ENCODE results near the gene FGF5. TPM values are rescaled to one million over a fixed set of nuclear protein-coding genes. Genes with fewer than 3 reads are reported as not detected.
"Not testable (repeated sequence)": the region's sequence is repeated elsewhere in the genome, so short reads cannot be mapped to it uniquely, and the experiment has no call there.

FGF5 gene
- total RNA-seq, 2 experiments from 2014 or later = not detected

DNA sequence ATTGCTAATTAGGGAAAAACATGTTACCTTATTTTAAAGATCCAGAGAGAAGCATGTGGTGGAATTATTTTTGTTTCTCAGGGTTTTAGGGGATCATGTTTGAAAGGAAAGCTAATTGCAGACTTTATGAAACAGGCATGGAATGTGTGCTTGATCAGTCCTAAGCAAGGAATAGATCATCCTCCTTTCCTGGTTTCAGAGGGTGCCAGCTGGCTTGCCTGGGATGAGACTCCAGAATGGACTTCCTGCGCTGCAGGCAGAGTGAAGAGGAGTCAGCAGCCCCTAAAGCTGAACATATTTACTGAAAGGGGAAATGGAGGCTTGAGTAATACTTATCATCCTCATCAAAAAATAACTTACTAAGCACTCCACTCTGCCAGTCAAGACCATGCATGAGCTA lies 13.3 kb downstream of the FGF5 start:
- H3K9me3 Mint-ChIP-seq = no peaks in the 10 kb centered on the region
- peaks cover 8% of the 10 kb centered on the region for H3K27me3 Mint-ChIP-seq
- no peak overlapping the region for H3K27ac Mint-ChIP-seq
- ChIA-PET CTCF (no interaction called here), POLR2A (no interaction called here)
- no peak for DNase-seq
- no peaks in the 10 kb centered on the region for H3K36me3 Mint-ChIP-seq (ENCODE audit: low read depth)
- H3K4me3 Mint-ChIP-seq = no peak overlapping the region
- no peaks in the 10 kb centered on the region for H3K4me1 Mint-ChIP-seq

DNA sequence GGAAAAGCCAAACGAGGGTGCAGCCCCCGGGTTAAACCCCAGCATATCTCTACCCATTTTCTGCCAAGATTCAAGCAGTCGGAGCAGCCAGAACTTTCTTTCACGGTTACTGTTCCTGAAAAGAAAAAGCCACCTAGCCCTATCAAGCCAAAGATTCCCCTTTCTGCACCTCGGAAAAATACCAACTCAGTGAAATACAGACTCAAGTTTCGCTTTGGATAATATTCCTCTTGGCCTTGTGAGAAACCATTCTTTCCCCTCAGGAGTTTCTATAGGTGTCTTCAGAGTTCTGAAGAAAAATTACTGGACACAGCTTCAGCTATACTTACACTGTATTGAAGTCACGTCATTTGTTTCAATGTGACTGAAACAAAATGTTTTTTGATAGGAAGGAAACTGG lies 20.0 kb downstream of the FGF5 start:
- Mint-ChIP-seq H3K27ac (no peak overlapping the region), H3K4me3 (no peak overlapping the region), H3K9me3 (no peaks in the 10 kb centered on the region), H3K4me1 (no peaks in the 10 kb centered on the region), H3K36me3 (ENCODE audit: low read depth) (no peaks in the 10 kb centered on the region), H3K27me3 (peaks cover 19% of the 10 kb centered on the region)
- CTCF ChIA-PET = no interaction called here
- no peak for DNase-seq
- POLR2A ChIA-PET = no interaction called here

GRCh38 chr4:80290665-80291064 lies 24.2 kb downstream of the FGF5 start:
- H3K4me3 Mint-ChIP-seq; DNase-seq; H3K4me1 Mint-ChIP-seq; CTCF ChIA-PET; H3K27ac Mint-ChIP-seq; H3K9me3 Mint-ChIP-seq; H3K36me3 Mint-ChIP-seq (ENCODE audit: low read depth); POLR2A ChIA-PET: not testable (repeated sequence)
- H3K27me3 Mint-ChIP-seq = peaks cover 13% of the 10 kb centered on the region

DNA sequence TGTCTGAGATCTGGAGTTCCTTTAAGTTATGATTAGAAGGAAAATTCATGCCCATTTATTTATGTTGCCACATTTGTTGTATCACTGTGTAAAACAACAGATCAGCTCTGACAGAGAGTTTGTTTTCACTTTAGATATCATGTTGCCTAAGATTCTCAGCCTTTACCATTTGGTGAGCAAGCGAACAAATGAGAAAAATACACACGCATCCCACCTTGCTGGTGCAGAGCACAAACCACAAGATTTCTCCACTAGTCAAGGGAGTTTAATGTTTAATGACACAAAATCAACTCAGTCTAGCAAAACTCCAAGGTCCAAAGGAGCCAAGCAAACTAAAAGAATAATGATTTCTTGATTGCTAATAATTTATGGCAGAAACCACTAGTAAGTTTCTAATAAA lies 27.7 kb downstream of the FGF5 start:
- Mint-ChIP-seq H3K27me3 (peaks cover 10% of the 10 kb centered on the region), H3K27ac (no peak overlapping the region), H3K4me1 (no peaks in the 10 kb centered on the region), H3K9me3 (no peaks in the 10 kb centered on the region), H3K4me3 (no peak overlapping the region), H3K36me3 (ENCODE audit: low read depth) (no peaks in the 10 kb centered on the region)
- ChIA-PET CTCF (no interaction called here), POLR2A (no interaction called here)
- DNase-seq = no peak

GRCh38 chr4:80295336-80295735 lies 28.9 kb downstream of the FGF5 start:
- no peak overlapping the region for H3K4me3 Mint-ChIP-seq
- H3K27ac Mint-ChIP-seq = no peak overlapping the region
- ChIA-PET POLR2A (no interaction called here), CTCF (no interaction called here)
- H3K4me1 Mint-ChIP-seq = no peaks in the 10 kb centered on the region
- H3K27me3 Mint-ChIP-seq = peaks cover 10% of the 10 kb centered on the region
- no peaks in the 10 kb centered on the region for H3K9me3 Mint-ChIP-seq
- DNase-seq = no peak
- H3K36me3 Mint-ChIP-seq (ENCODE audit: low read depth) = no peaks in the 10 kb centered on the region

- ChIA-PET CTCF (no interaction called here), POLR2A (no interaction called here)
- no peak for DNase-seq
- Mint-ChIP-seq H3K27ac (no peak overlapping the region), H3K27me3 (peaks cover 9% of the 10 kb centered on the region), H3K9me3 (no peaks in the 10 kb centered on the region), H3K36me3 (ENCODE audit: low read depth) (no peaks in the 10 kb centered on the region), H3K4me3 (no peak overlapping the region), H3K4me1 (no peaks in the 10 kb centered on the region)
Observed at GRCh38 chr4:80295826-80296225, 29.4 kb downstream of the FGF5 start.

GRCh38 chr4:80301884-80302283 lies 35.4 kb downstream of the FGF5 start:
- Mint-ChIP-seq H3K4me1 (no peaks in the 10 kb centered on the region), H3K9me3 (no peaks in the 10 kb centered on the region), H3K27ac (no peak overlapping the region), H3K4me3 (no peak overlapping the region), H3K36me3 (ENCODE audit: low read depth) (no peaks in the 10 kb centered on the region), H3K27me3 (peaks cover 8% of the 10 kb centered on the region)
- ChIA-PET POLR2A (no interaction called here), CTCF (no interaction called here)
- no peak for DNase-seq

DNA sequence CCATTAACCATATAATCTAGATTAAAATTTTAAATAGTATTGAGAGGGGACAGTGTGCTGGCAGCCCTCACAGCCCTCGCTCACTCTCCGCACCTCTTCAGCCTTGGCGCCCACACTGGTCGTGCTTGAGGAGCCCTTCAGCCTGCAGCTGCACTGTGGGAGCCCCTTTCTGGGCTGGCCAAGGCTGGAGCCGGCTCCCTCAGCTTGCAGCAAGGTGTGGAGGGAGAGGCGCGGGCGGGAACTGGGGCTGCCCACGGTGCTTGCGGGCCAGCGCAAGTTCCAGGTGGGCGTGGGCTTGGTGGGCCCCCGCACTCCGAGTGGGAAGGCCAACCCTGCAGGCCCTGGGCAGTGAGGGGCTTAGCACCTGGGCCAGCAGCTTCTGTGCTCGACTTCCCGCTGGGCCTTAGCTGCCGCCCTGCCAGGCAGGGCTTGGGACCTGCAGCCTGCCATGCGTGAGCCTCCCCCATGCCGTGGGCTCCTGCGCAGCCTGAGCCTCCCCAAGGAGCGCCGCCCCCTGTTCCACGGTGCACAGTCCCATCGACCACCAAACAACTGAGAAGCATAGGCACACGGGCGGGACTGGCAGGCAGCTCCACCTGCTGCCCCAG lies 36.3 kb downstream of the FGF5 start:
- no peaks in the 10 kb centered on the region for H3K36me3 Mint-ChIP-seq (ENCODE audit: low read depth)
- ChIA-PET POLR2A (no interaction called here), CTCF (no interaction called here)

DNA sequence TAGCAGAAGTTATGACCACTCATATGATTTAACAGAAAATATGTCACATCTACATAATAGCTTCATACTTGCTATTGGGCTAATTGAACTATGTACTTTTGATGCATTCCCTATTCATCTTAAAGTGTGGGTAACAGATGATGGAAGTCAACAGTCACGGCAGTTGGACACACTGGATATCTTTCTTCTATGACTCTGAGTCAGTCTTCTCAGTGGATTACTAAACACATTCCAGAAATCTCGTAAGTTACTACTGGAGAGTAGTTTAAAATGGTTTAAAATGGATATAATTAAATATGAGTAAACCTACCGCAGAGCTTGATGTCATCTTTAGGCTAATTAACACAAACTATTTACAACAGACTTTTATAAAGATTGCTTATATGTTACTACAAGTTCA lies 39.0 kb downstream of the FGF5 start:
- H3K4me3 Mint-ChIP-seq = no peak overlapping the region
- ChIA-PET POLR2A (no interaction called here), CTCF (no interaction called here)
- H3K27me3 Mint-ChIP-seq = peaks cover 15% of the 10 kb centered on the region
- no peak for DNase-seq
- no peak overlapping the region for H3K27ac Mint-ChIP-seq
- no peaks in the 10 kb centered on the region for H3K4me1 Mint-ChIP-seq
- H3K9me3 Mint-ChIP-seq = no peaks in the 10 kb centered on the region
- H3K36me3 Mint-ChIP-seq (ENCODE audit: low read depth) = no peaks in the 10 kb centered on the region

More for the DNA sequence above, 36.3 kb downstream of the FGF5 start:
- no peak for DNase-seq
- Mint-ChIP-seq H3K27ac (no peak overlapping the region), H3K9me3 (no peaks in the 10 kb centered on the region), H3K4me3 (no peak overlapping the region), H3K4me1 (no peaks in the 10 kb centered on the region), H3K27me3 (peaks cover 9% of the 10 kb centered on the region)

DNA sequence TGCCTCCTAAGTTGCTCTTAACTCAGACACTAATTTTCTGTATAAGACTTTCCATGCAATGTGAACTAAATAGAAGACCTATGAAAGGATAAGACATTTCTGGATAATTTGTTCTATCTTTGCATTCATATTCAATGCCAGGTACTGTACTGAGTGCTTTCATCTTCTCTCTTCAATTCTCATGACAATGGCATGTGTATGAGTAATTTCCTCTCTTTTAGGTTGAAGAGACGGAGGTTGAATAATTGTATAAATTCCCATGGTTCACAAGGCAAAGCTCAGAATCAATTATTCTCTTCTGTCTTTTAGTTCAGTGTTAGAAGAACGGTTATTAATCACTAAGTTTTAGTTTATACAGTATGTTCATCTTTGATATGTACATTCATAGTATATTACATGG lies 39.8 kb downstream of the FGF5 start:
- Mint-ChIP-seq H3K36me3 (ENCODE audit: low read depth) (no peaks in the 10 kb centered on the region), H3K9me3 (no peaks in the 10 kb centered on the region), H3K27me3 (peaks cover 15% of the 10 kb centered on the region), H3K4me1 (no peaks in the 10 kb centered on the region), H3K27ac (no peak overlapping the region), H3K4me3 (no peak overlapping the region)
- ChIA-PET POLR2A (no interaction called here), CTCF (no interaction called here)
- no peak for DNase-seq

GRCh38 chr4:80307183-80307735 lies 40.8 kb downstream of the FGF5 start:
- H3K4me3 Mint-ChIP-seq = no peak overlapping the region

GRCh38 chr4:80307774-80308465 lies 41.5 kb downstream of the FGF5 start:
- Mint-ChIP-seq H3K27ac (no peak overlapping the region), H3K4me1 (no peaks in the 10 kb centered on the region)
- CTCF ChIA-PET = interaction anchor here (0.5 kb wide), 1 partner anchor 533 kb away, joined by 4 read pairs; no protein-coding TSS in a partner anchor

More at GRCh38 chr4:80307183-80307735, 40.8 kb downstream of the FGF5 start:
- H3K9me3 Mint-ChIP-seq = no peaks in the 10 kb centered on the region
- H3K27me3 Mint-ChIP-seq = peaks cover 18% of the 10 kb centered on the region
- no peak for DNase-seq
- POLR2A ChIA-PET = no interaction called here
- no peak overlapping the region for H3K27ac Mint-ChIP-seq
- CTCF ChIA-PET = no interaction called here
- H3K36me3 Mint-ChIP-seq (ENCODE audit: low read depth) = no peaks in the 10 kb centered on the region
- H3K4me1 Mint-ChIP-seq = no peaks in the 10 kb centered on the region

DNA sequence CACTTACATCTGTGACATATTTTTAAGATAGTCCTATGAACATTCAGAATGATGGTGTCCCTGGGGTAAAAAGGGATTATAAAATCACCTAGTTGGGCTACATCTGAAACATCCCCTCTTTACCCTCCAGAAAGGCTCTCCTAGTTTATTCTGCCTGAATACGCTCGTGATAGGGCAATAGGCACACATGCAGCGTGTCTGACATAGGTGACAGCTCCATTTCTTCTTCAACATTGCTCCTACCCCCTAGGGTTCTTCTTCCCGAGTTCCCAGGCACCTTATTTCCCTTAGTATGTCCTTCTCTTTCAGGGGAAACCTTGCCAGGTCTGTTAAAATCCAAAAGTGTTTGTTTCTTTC lies 42.0 kb downstream of the FGF5 start:
- CTCF ChIA-PET = no interaction called here
- Mint-ChIP-seq H3K27ac (no peak overlapping the region), H3K27me3 (peaks cover 18% of the 10 kb centered on the region), H3K36me3 (ENCODE audit: low read depth) (no peaks in the 10 kb centered on the region), H3K4me1 (no peaks in the 10 kb centered on the region), H3K9me3 (no peaks in the 10 kb centered on the region), H3K4me3 (no peak overlapping the region)
- POLR2A ChIA-PET = no interaction called here
- DNase-seq = no peak

More at GRCh38 chr4:80307774-80308465, 41.5 kb downstream of the FGF5 start:
- Mint-ChIP-seq H3K4me3 (no peak overlapping the region), H3K9me3 (no peaks in the 10 kb centered on the region), H3K27me3 (peaks cover 18% of the 10 kb centered on the region), H3K36me3 (ENCODE audit: low read depth) (no peaks in the 10 kb centered on the region)
- DNase-seq = no peak
- POLR2A ChIA-PET = no interaction called here

- CTCF ChIA-PET = no interaction called here
Observed at GRCh38 chr4:80309294-80310004, 43.0 kb downstream of the FGF5 start.

More at GRCh38 chr4:80309294-80310004, 43.0 kb downstream of the FGF5 start:
- POLR2A ChIA-PET = no interaction called here
- Mint-ChIP-seq H3K4me1 (no peaks in the 10 kb centered on the region), H3K27me3 (peaks cover 18% of the 10 kb centered on the region), H3K4me3 (no peak overlapping the region), H3K36me3 (ENCODE audit: low read depth) (no peaks in the 10 kb centered on the region), H3K27ac (no peak overlapping the region), H3K9me3 (no peaks in the 10 kb centered on the region)
- no peak for DNase-seq
